HepG2 (cell line): Measurements from ENCODE around the gene ATP6V0A1. TPM values are rescaled to one million over a fixed set of nuclear protein-coding genes. Genes with fewer than 3 reads are reported as not detected.

Experiments
- ATAC-seq: fragments of 200-7000 bp; cut with Tn5 transposase; 3 replicates; pipeline ENCODE4 v1.9.1; 2020; ENCODE audit warnings: mild to moderate bottlenecking, moderate library complexity
- BruUV-seq: library from RNA; stranded (reverse); fragments of 400-500 nt; replicated peaks from 2 replicates; lab custom pipeline; 2021; lab: Mats Ljungman, UMichigan
- CTCF ChIA-PET: fragments of 300-600 bp; formaldehyde crosslinking; extraction: SDS; loops from one replicate; lab custom pipeline; 2021; ENCODE audit warnings: low total read pairs, inconsistent platforms, low intra/inter-chr PET ratio; lab: Yijun Ruan, JAX
- POLR2A ChIA-PET: fragments of 350-600 bp; sonication (Branson Sonifier 250); formaldehyde crosslinking; loops from one replicate; lab custom pipeline; 2020; ENCODE audit warnings: antibody characterized with exemption, inconsistent platforms; lab: Yijun Ruan, JAX
- DNase-seq: peaks from one replicate; pipeline ENCODE4 v3.0.0-alpha.2; 2015; ENCODE audit warnings: low spot score
- FAIRE-seq: peaks from 3 replicates; lab custom pipeline; 2011; peaks lifted over from hg19 to GRCh38; lab: Jason Lieb, UNC
- H2AFZ ChIP-seq: one replicate; pipeline ENCODE4 v1.6.1; 2011; ENCODE audit warnings: low read length, inconsistent platforms
- H3K27ac ChIP-seq: fragments of 300-600 bp; 3 replicates; pipeline ENCODE4 v1.8.0; 2011; ENCODE audit warnings: mixed run types, mild to moderate bottlenecking, mixed read lengths, low read length, inconsistent platforms; ENCODE audit not compliant: insufficient read depth; ENCODE audit errors: extremely low read length
- H3K27me3 ChIP-seq, 2 experiments: fragments of 200-600 bp in 1 of 2; 2 replicates in 1 of 2; 3 replicates in 1 of 2; pipeline versions ENCODE4 v1.6.0 to v1.8.0; 2011; ENCODE audit warnings: low read length in 2 of 2, mild to moderate bottlenecking in 2 of 2, moderate library complexity in 2 of 2, inconsistent platforms in 1 of 2; ENCODE audit not compliant: insufficient read depth in 2 of 2, control insufficient read depth in 1 of 2
- H3K36me3 ChIP-seq, 2 experiments: fragments of 200-600 bp in 1 of 2; replicated peaks in 1 of 2; 2 replicates in 1 of 2; 3 replicates in 1 of 2; pipeline versions ENCODE4 v1.5.1 to v1.8.0; 2011; ENCODE audit warnings: low read length in 2 of 2, inconsistent platforms in 1 of 2; ENCODE audit not compliant: insufficient read depth in 2 of 2, control insufficient read depth in 1 of 2
- H3K4me1 ChIP-seq: 2 replicates; pipeline ENCODE4 v1.5.1; 2012; ENCODE audit warnings: low read length, inconsistent platforms; ENCODE audit not compliant: insufficient read depth
- H3K4me2 ChIP-seq: 2 replicates; pipeline ENCODE4 v1.6.0; 2011; ENCODE audit warnings: low read depth, low read length, inconsistent platforms
- H3K4me3 ChIP-seq, 3 experiments: fragments of 200-600 bp in 1 of 3; sonication (generic), shearing (Covaris generic) in 1 of 3; replicated peaks in 1 of 3; 2 replicates each; pipeline ENCODE4 v1.5.1; 2011 to 2016; ENCODE audit warnings: low read length in 3 of 3, inconsistent platforms in 2 of 3, low read depth in 2 of 3, mild to moderate bottlenecking in 2 of 3, control low read depth in 1 of 3, mixed read lengths in 1 of 3; ENCODE audit not compliant: insufficient read depth in 1 of 3
- H3K79me2 ChIP-seq: one replicate; pipeline ENCODE4 v1.6.1; 2011; ENCODE audit warnings: low read length, inconsistent platforms; ENCODE audit not compliant: insufficient read depth
- H3K9ac ChIP-seq: 2 replicates; pipeline ENCODE4 v1.6.0; 2011; ENCODE audit warnings: mild to moderate bottlenecking, low read depth, low read length, inconsistent platforms; ENCODE audit not compliant: insufficient read depth
- H3K9me3 ChIP-seq: 2 replicates; pipeline ENCODE4 v1.5.1; 2012; ENCODE audit warnings: mild to moderate bottlenecking, low read length
- H4K20me1 ChIP-seq: 2 replicates; pipeline ENCODE4 v1.6.0; 2011; ENCODE audit warnings: inconsistent platforms, mild to moderate bottlenecking, low read length, moderate library complexity; ENCODE audit not compliant: insufficient read depth
- FOXA3 ChIP-seq: IDR thresholded peaks from 2 replicates; pipeline ENCODE4 v1.6.1; 2016; ENCODE audit warnings: missing genetic modification reagents, missing compliant biosample characterization
- RELA ChIP-seq: sonication (generic); formaldehyde crosslinking; IDR thresholded peaks from 2 replicates; pipeline ENCODE4 v1.4.0; 2020; ENCODE audit warnings: missing genetic modification reagents
- RXRB ChIP-seq: IDR thresholded peaks from 2 replicates; pipeline ENCODE4 v1.6.1; 2016; ENCODE audit warnings: borderline replicate concordance, missing genetic modification reagents, missing compliant biosample characterization
- ZNF224 ChIP-seq: sonication (generic); formaldehyde crosslinking; IDR thresholded peaks from 2 replicates; pipeline ENCODE4 v1.5.0; 2020; ENCODE audit warnings: mild to moderate bottlenecking, missing genetic modification reagents
- ZNF225 ChIP-seq: sonication (generic); formaldehyde crosslinking; IDR thresholded peaks from 2 replicates; pipeline ENCODE4 v1.4.0; 2020; ENCODE audit warnings: mild to moderate bottlenecking, missing genetic modification reagents
- ZNF30 ChIP-seq: sonication (generic); formaldehyde crosslinking; IDR thresholded peaks from 2 replicates; pipeline ENCODE4 v1.5.0; 2020; ENCODE audit warnings: mild to moderate bottlenecking, missing genetic modification reagents
- ZNF678 ChIP-seq: sonication (generic); formaldehyde crosslinking; IDR thresholded peaks from 2 replicates; pipeline ENCODE4 v1.4.0; 2020; ENCODE audit warnings: mild to moderate bottlenecking, missing genetic modification reagents
- ZNF776 ChIP-seq: sonication (generic); formaldehyde crosslinking; IDR thresholded peaks from 2 replicates; pipeline ENCODE4 v1.4.0; 2020; ENCODE audit warnings: mild to moderate bottlenecking, missing genetic modification reagents
- WGBS: methylation state at CpG from one replicate; pipeline ENCODE4 v1.1.6; 2017; ENCODE audit warnings: low lambda C conversion rate; 5-methylcytosine and 5-hydroxymethylcytosine counted together
- in situ Hi-C: cut with HindIII; loops from 2 replicates; pipeline ENCODE4 v1.10.0; 2017; ENCODE audit warnings: low pct_unique_long_range_greater_than_20kb; ENCODE audit not compliant: extremely low pct_ligation_motif_present
- intact Hi-C: fragments of 100-400 bp; cut with micrococcal nuclease; formaldehyde crosslinking; loops from one replicate; pipeline ENCODE4 v1.10.0; 2022; ENCODE audit not compliant: unreplicated experiment
- polyA plus RNA-seq, 8 experiments: library from polyadenylated mRNA; depleted of rRNA in 3 of 8; stranded (reverse) in 7 of 8; unstranded in 1 of 8; fragments of >200 nt; fragmentation: Illumina TruSeq in 4 of 8; extraction: Trizol in 4 of 8; gene quantifications; 2 replicates each; pipeline versions ENCODE4 v1.2.1 to v1.2.3, GENCODE V29; 2011 to 2016; ENCODE audit warnings: low read depth in 4 of 8, missing spikeins in 1 of 8, mixed read lengths in 1 of 8; ENCODE audit not compliant: insufficient read depth in 1 of 8
- total RNA-seq, 5 experiments: library from RNA; depleted of rRNA; stranded (reverse); fragments of >200 nt; fragmentation: Illumina TruSeq; extraction: Trizol; gene quantifications; 2 replicates each; pipeline ENCODE4 v1.2.3, GENCODE V29; 2016; ENCODE audit warnings: low read depth in 1 of 5
- TF ChIP-seq, protein P1 (sequence below): sonication (generic); formaldehyde crosslinking; IDR thresholded peaks from 2 replicates; pipeline ENCODE4 v1.4.0; 2020; ENCODE audit warnings: missing genetic modification reagents
- TF ChIP-seq, protein P2 (sequence below): sonication (generic); formaldehyde crosslinking; IDR thresholded peaks from 2 replicates; pipeline ENCODE4 v1.8.0; 2022; ENCODE audit warnings: mild to moderate bottlenecking, missing genetic modification reagents; ENCODE audit not compliant: insufficient replicate concordance

The ATP6V0A1 gene
- total and polyA plus RNA-seq, 2 of the 13 experiments (the other 11 are each of a cell fraction or from before 2014, with no cell fraction given) = 27.9 to 54.1 TPM

DNA sequence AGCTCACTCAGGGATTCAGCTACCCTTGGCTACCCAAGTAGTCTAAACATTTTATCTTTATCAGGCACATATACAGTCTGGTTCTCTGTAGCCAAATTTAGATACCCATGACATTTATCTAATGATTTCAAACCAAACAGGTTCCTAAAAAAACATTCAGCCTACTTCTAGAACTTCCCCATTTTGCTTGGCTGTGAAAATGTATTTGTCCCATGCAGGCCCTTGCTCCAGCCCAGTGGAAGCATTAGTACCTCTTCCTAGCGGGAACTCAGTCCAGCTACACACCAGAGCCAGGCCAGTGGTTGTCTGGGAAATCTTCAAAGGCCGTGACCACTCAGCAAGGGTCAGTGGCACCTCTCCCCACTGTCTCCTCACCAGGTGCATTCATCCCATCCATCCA is 51.2 kb downstream of the ATP6V0A1 start:
- H3K4me1 ChIP-seq = peaks cover 11% of the 10 kb centered on the region
- no peaks in the 10 kb centered on the region for H3K9me3 ChIP-seq
- no TSS peak for BruUV-seq
- H3K36me3 ChIP-seq = peaks cover 37 to 60% of the 10 kb centered on the region in 2 experiments
- no peak overlapping the region for H3K9ac ChIP-seq
- H3K27ac ChIP-seq = no peak overlapping the region
- 97% methylated on average over 2 of the region's 2 CpGs for WGBS
- H2AFZ ChIP-seq = no peak overlapping the region
- in situ Hi-C loops (no loop called here), intact Hi-C loops (no loop called here)
- no peaks in the 10 kb centered on the region for H3K27me3 ChIP-seq
- no peak for TF ChIP-seq ZNF678 (CRISPR knock-in tag)
- TF ChIP-seq ZNF224 = no peak
- TF ChIP-seq, protein P1, sequence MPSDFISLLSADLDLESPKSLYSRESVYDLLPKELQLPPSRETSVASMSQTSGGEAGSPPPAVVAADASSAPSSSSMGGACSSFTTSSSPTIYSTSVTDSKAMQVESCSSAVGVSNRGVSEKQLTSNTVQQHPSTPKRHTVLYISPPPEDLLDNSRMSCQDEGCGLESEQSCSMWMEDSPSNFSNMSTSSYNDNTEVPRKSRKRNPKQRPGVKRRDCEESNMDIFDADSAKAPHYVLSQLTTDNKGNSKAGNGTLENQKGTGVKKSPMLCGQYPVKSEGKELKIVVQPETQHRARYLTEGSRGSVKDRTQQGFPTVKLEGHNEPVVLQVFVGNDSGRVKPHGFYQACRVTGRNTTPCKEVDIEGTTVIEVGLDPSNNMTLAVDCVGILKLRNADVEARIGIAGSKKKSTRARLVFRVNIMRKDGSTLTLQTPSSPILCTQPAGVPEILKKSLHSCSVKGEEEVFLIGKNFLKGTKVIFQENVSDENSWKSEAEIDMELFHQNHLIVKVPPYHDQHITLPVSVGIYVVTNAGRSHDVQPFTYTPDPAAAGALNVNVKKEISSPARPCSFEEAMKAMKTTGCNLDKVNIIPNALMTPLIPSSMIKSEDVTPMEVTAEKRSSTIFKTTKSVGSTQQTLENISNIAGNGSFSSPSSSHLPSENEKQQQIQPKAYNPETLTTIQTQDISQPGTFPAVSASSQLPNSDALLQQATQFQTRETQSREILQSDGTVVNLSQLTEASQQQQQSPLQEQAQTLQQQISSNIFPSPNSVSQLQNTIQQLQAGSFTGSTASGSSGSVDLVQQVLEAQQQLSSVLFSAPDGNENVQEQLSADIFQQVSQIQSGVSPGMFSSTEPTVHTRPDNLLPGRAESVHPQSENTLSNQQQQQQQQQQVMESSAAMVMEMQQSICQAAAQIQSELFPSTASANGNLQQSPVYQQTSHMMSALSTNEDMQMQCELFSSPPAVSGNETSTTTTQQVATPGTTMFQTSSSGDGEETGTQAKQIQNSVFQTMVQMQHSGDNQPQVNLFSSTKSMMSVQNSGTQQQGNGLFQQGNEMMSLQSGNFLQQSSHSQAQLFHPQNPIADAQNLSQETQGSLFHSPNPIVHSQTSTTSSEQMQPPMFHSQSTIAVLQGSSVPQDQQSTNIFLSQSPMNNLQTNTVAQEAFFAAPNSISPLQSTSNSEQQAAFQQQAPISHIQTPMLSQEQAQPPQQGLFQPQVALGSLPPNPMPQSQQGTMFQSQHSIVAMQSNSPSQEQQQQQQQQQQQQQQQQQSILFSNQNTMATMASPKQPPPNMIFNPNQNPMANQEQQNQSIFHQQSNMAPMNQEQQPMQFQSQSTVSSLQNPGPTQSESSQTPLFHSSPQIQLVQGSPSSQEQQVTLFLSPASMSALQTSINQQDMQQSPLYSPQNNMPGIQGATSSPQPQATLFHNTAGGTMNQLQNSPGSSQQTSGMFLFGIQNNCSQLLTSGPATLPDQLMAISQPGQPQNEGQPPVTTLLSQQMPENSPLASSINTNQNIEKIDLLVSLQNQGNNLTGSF (CRISPR knock-in tag) = no peak
- no peak for TF ChIP-seq FOXA3 (CRISPR knock-in tag)
- TF ChIP-seq, protein P2, sequence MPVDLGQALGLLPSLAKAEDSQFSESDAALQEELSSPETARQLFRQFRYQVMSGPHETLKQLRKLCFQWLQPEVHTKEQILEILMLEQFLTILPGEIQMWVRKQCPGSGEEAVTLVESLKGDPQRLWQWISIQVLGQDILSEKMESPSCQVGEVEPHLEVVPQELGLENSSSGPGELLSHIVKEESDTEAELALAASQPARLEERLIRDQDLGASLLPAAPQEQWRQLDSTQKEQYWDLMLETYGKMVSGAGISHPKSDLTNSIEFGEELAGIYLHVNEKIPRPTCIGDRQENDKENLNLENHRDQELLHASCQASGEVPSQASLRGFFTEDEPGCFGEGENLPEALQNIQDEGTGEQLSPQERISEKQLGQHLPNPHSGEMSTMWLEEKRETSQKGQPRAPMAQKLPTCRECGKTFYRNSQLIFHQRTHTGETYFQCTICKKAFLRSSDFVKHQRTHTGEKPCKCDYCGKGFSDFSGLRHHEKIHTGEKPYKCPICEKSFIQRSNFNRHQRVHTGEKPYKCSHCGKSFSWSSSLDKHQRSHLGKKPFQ (CRISPR knock-in tag) = no peak
- no peak for TF ChIP-seq RELA (CRISPR knock-in tag)
- no peak for TF ChIP-seq ZNF776 (CRISPR knock-in tag)
- no peak for TF ChIP-seq RXRB (CRISPR knock-in tag)
- TF ChIP-seq ZNF30 (CRISPR knock-in tag) = no peak
- TF ChIP-seq ZNF225 (CRISPR knock-in tag) = no peak
- TF ChIP-seq, all 625 proteins: peak for 0
- H4K20me1 ChIP-seq = no peaks in the 10 kb centered on the region
- DNase-seq = no peak
- H3K4me2 ChIP-seq = no peak overlapping the region
- CTCF ChIA-PET = no interaction called here
- no peak for FAIRE-seq
- no peak overlapping the region for H3K4me3 ChIP-seq
- no peaks in the 10 kb centered on the region for H3K79me2 ChIP-seq
- ATAC-seq = no peak
- POLR2A ChIA-PET = no interaction called here
